HepG2 (cell line): ENCODE measurements around the gene ST6GALNAC2. TPM values are rescaled to one million over a fixed set of nuclear protein-coding genes. Genes with fewer than 3 reads are reported as not detected.

Experiments used
- ATAC-seq: fragments of 200-7000 bp; cut with Tn5 transposase; 3 replicates; pipeline ENCODE4 v1.9.1; 2020; ENCODE audit warnings: mild to moderate bottlenecking, moderate library complexity
- BruUV-seq: library from RNA; stranded (reverse); fragments of 400-500 nt; replicated peaks from 2 replicates; lab custom pipeline; 2021; lab: Mats Ljungman, UMichigan
- CTCF ChIA-PET: fragments of 300-600 bp; formaldehyde crosslinking; extraction: SDS; loops from one replicate; lab custom pipeline; 2021; ENCODE audit warnings: low total read pairs, inconsistent platforms, low intra/inter-chr PET ratio; lab: Yijun Ruan, JAX
- POLR2A ChIA-PET: fragments of 350-600 bp; sonication (Branson Sonifier 250); formaldehyde crosslinking; loops from one replicate; lab custom pipeline; 2020; ENCODE audit warnings: antibody characterized with exemption, inconsistent platforms; lab: Yijun Ruan, JAX
- DNase-seq: peaks from one replicate; pipeline ENCODE4 v3.0.0-alpha.2; 2015; ENCODE audit warnings: low spot score
- FAIRE-seq: peaks from 3 replicates; lab custom pipeline; 2011; peaks lifted over from hg19 to GRCh38; lab: Jason Lieb, UNC
- H2AFZ ChIP-seq: one replicate; pipeline ENCODE4 v1.6.1; 2011; ENCODE audit warnings: low read length, inconsistent platforms
- H3K27ac ChIP-seq: fragments of 300-600 bp; 3 replicates; pipeline ENCODE4 v1.8.0; 2011; ENCODE audit warnings: mixed run types, mild to moderate bottlenecking, mixed read lengths, low read length, inconsistent platforms; ENCODE audit not compliant: insufficient read depth; ENCODE audit errors: extremely low read length
- H3K27me3 ChIP-seq, 2 experiments: fragments of 200-600 bp in 1 of 2; 2 replicates in 1 of 2; 3 replicates in 1 of 2; pipeline versions ENCODE4 v1.6.0 to v1.8.0; 2011; ENCODE audit warnings: low read length in 2 of 2, mild to moderate bottlenecking in 2 of 2, moderate library complexity in 2 of 2, inconsistent platforms in 1 of 2; ENCODE audit not compliant: insufficient read depth in 2 of 2, control insufficient read depth in 1 of 2
- H3K36me3 ChIP-seq, 2 experiments: fragments of 200-600 bp in 1 of 2; replicated peaks in 1 of 2; 2 replicates in 1 of 2; 3 replicates in 1 of 2; pipeline versions ENCODE4 v1.5.1 to v1.8.0; 2011; ENCODE audit warnings: low read length in 2 of 2, inconsistent platforms in 1 of 2; ENCODE audit not compliant: insufficient read depth in 2 of 2, control insufficient read depth in 1 of 2
- H3K4me1 ChIP-seq: 2 replicates; pipeline ENCODE4 v1.5.1; 2012; ENCODE audit warnings: low read length, inconsistent platforms; ENCODE audit not compliant: insufficient read depth
- H3K4me2 ChIP-seq: 2 replicates; pipeline ENCODE4 v1.6.0; 2011; ENCODE audit warnings: low read depth, low read length, inconsistent platforms
- H3K4me3 ChIP-seq, 3 experiments: fragments of 200-600 bp in 1 of 3; sonication (generic), shearing (Covaris generic) in 1 of 3; replicated peaks in 1 of 3; 2 replicates each; pipeline ENCODE4 v1.5.1; 2011 to 2016; ENCODE audit warnings: low read length in 3 of 3, inconsistent platforms in 2 of 3, low read depth in 2 of 3, mild to moderate bottlenecking in 2 of 3, control low read depth in 1 of 3, mixed read lengths in 1 of 3; ENCODE audit not compliant: insufficient read depth in 1 of 3
- H3K79me2 ChIP-seq: one replicate; pipeline ENCODE4 v1.6.1; 2011; ENCODE audit warnings: low read length, inconsistent platforms; ENCODE audit not compliant: insufficient read depth
- H3K9ac ChIP-seq: 2 replicates; pipeline ENCODE4 v1.6.0; 2011; ENCODE audit warnings: mild to moderate bottlenecking, low read depth, low read length, inconsistent platforms; ENCODE audit not compliant: insufficient read depth
- H3K9me3 ChIP-seq: 2 replicates; pipeline ENCODE4 v1.5.1; 2012; ENCODE audit warnings: mild to moderate bottlenecking, low read length
- H4K20me1 ChIP-seq: 2 replicates; pipeline ENCODE4 v1.6.0; 2011; ENCODE audit warnings: inconsistent platforms, mild to moderate bottlenecking, low read length, moderate library complexity; ENCODE audit not compliant: insufficient read depth
- ARNT ChIP-seq: fragments of 450-650 bp; IDR thresholded peaks from 2 replicates; pipeline ENCODE4 v1.6.1; 2017
- CENPT ChIP-seq: sonication (generic); formaldehyde crosslinking; IDR thresholded peaks from 2 replicates; pipeline ENCODE4 v1.8.0; 2022; ENCODE audit warnings: low read depth, mild to moderate bottlenecking, moderate library complexity, missing genetic modification reagents
- NFE2 ChIP-seq: sonication (generic); formaldehyde crosslinking; IDR thresholded peaks from 2 replicates; pipeline ENCODE4 v1.4.0; 2020; ENCODE audit warnings: missing genetic modification reagents
- NRL ChIP-seq: sonication (generic); formaldehyde crosslinking; IDR thresholded peaks from 2 replicates; pipeline ENCODE4 v1.5.0; 2020; ENCODE audit warnings: missing genetic modification reagents, mild to moderate bottlenecking, moderate library complexity, borderline replicate concordance
- SATB2 ChIP-seq: sonication (generic); formaldehyde crosslinking; IDR thresholded peaks from 2 replicates; pipeline ENCODE4 v1.5.0; 2020; ENCODE audit warnings: missing genetic modification reagents
- SIX4 ChIP-seq: sonication (generic); formaldehyde crosslinking; IDR thresholded peaks from 2 replicates; pipeline ENCODE4 v1.4.0; 2020; ENCODE audit warnings: missing genetic modification reagents
- STAG1 ChIP-seq: sonication (generic); formaldehyde crosslinking; IDR thresholded peaks from 2 replicates; pipeline ENCODE4 v1.4.0; 2020; ENCODE audit warnings: missing genetic modification reagents
- WIZ ChIP-seq: sonication (generic); formaldehyde crosslinking; IDR thresholded peaks from 2 replicates; pipeline ENCODE4 v1.5.1; 2020; ENCODE audit warnings: mild to moderate bottlenecking, missing genetic modification reagents
- XRCC5 ChIP-seq: fragments of 200-400 bp; formaldehyde crosslinking; optimal IDR thresholded peaks from 2 replicates; pipeline ENCODE3; 2017; ENCODE audit warnings: mild to moderate bottlenecking, low read length
- ZNF501 ChIP-seq: sonication (generic); formaldehyde crosslinking; IDR thresholded peaks from 2 replicates; pipeline ENCODE4 v1.5.1; 2020; ENCODE audit warnings: mild to moderate bottlenecking, moderate library complexity, missing genetic modification reagents
- ZNF768 ChIP-seq: sonication (generic); formaldehyde crosslinking; IDR thresholded peaks from 2 replicates; pipeline ENCODE4 v1.4.0; 2020; ENCODE audit warnings: missing genetic modification reagents
- ZZZ3 ChIP-seq: sonication (generic); formaldehyde crosslinking; IDR thresholded peaks from 2 replicates; pipeline ENCODE4 v1.4.0; 2020; ENCODE audit warnings: missing genetic modification reagents, mild to moderate bottlenecking, borderline replicate concordance
- whole genome bisulfite sequencing: methylation state at CpG from one replicate; pipeline ENCODE4 v1.1.6; 2017; ENCODE audit warnings: low lambda C conversion rate; 5-methylcytosine and 5-hydroxymethylcytosine counted together
- in situ Hi-C: cut with HindIII; loops from 2 replicates; pipeline ENCODE4 v1.10.0; 2017; ENCODE audit warnings: low pct_unique_long_range_greater_than_20kb; ENCODE audit not compliant: extremely low pct_ligation_motif_present
- intact Hi-C: fragments of 100-400 bp; cut with micrococcal nuclease; formaldehyde crosslinking; loops from one replicate; pipeline ENCODE4 v1.10.0; 2022; ENCODE audit not compliant: unreplicated experiment
- polyA plus RNA-seq, 8 experiments: library from polyadenylated mRNA; depleted of rRNA in 3 of 8; stranded (reverse) in 7 of 8; unstranded in 1 of 8; fragments of >200 nt; fragmentation: Illumina TruSeq in 4 of 8; extraction: Trizol in 4 of 8; gene quantifications; 2 replicates each; pipeline versions ENCODE4 v1.2.1 to v1.2.3, GENCODE V29; 2011 to 2016; ENCODE audit warnings: low read depth in 4 of 8, missing spikeins in 1 of 8, mixed read lengths in 1 of 8; ENCODE audit not compliant: insufficient read depth in 1 of 8
- total RNA-seq, 5 experiments: library from RNA; depleted of rRNA; stranded (reverse); fragments of >200 nt; fragmentation: Illumina TruSeq; extraction: Trizol; gene quantifications; 2 replicates each; pipeline ENCODE4 v1.2.3, GENCODE V29; 2016; ENCODE audit warnings: low read depth in 1 of 5
- TF ChIP-seq, protein P1 (sequence below), 2 experiments: sonication (generic) in 1 of 2; formaldehyde crosslinking in 1 of 2; IDR thresholded peaks; 2 replicates each; pipeline versions ENCODE4 v1.4.0 to v1.6.1; 2018 to 2020; ENCODE audit warnings: missing genetic modification reagents in 2 of 2, borderline replicate concordance in 1 of 2, low read depth in 1 of 2, mild to moderate bottlenecking in 1 of 2, missing biosample characterization in 1 of 2
- TF ChIP-seq, protein P2 (sequence below): sonication (generic); formaldehyde crosslinking; IDR thresholded peaks from 2 replicates; pipeline ENCODE4 v1.5.0; 2020; ENCODE audit warnings: missing genetic modification reagents
- TF ChIP-seq, protein P3 (sequence below): IDR thresholded peaks from 2 replicates; pipeline ENCODE4 v1.6.1; 2016; ENCODE audit warnings: low read depth, control low read depth
- TF ChIP-seq, protein P4 (sequence below): sonication (generic); formaldehyde crosslinking; IDR thresholded peaks from 2 replicates; pipeline ENCODE4 v1.4.0; 2020; ENCODE audit warnings: missing genetic modification reagents

The ST6GALNAC2 gene
- total and polyA plus RNA-seq, 2 of the 13 experiments (the other 11 are each of a cell fraction or from before 2014, with no cell fraction given), result 0.12 to 0.49 TPM

DNA sequence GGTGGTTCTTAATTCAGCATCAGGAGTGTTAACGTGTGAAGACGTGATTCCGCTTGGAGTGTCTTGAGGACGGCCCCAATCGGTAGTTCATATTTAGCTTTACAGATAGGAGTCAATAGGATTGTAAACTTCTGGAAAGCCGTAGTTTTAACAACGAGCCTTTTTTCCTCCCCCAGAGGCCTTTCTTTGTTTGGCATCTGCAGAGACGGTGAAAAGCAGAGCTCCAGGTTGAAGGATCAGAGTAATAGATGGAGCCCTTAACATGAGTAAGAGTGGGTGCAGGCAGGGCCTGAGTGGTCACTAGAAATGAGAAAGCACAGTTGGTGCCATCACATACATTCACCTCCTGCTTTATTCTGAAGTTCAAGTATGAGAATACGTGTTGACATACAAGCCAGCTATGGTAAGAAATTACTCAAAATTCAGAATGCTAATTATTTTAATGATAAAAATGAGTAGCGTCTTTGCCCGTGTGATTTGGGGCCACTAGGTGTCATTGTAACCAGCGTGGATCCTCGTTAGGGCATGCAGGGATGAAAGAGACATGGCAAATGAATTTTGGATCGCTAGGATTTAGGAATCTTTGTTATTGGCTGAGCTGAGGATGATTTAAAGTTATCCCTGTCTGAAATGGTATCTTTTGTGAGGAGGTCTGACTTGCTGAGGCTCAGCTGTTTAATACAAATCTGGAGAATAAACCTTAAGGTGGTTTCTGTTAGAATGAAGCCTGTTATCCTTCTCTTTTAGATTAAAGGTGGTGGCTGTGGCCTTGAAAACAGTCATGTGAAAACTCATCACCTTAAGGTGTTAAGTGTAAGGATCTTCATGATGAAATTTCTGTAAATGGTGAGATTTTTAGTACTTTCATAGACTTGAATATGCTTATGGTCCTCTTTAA is 27.2 kb downstream of the ST6GALNAC2 start:
- intact Hi-C loops (loop anchor here (5.0 to 10.0 kb wide), 2 partner anchors 54 to 146 kb away; no protein-coding TSS in a partner anchor), in situ Hi-C loops (loop anchor here (5.0 kb wide), 1 partner anchor 36 kb away; no protein-coding TSS in a partner anchor)
- Histone ChIP-seq H3K36me3 (peaks cover 10 to 31% of the 10 kb centered on the region in 2 experiments), H3K79me2 (peaks cover 55% of the 10 kb centered on the region), H3K27ac (peak overlapping the region; percentile 90), H3K4me1 (peaks cover 62% of the 10 kb centered on the region), H3K27me3 (no peaks in the 10 kb centered on the region; a peak in 1 of 5 replicates), H3K4me2 (peak overlapping the region; percentile 82), H3K9ac (peak overlapping the region; percentile 98), H2AFZ (no peak overlapping the region), H3K4me3 (peak overlapping the region; percentile 79 to 89 (median 86)), H3K9me3 (no peaks in the 10 kb centered on the region), H4K20me1 (peaks cover 47% of the 10 kb centered on the region)
- no TSS peak for BruUV-seq
- FAIRE-seq (peak; percentile 37), DNase-seq (no peak), ATAC-seq (peak; percentile 41)
- under 1% methylated on average over 14 of the region's 14 CpGs for WGBS
- ChIA-PET POLR2A (interaction anchor here (1.3 to 6.5 kb wide), 17 partner anchors 10 to 144 kb away, joined by 3 to 129 read pairs (median 19); partner anchors contain the start of gene ST6GALNAC2), CTCF (interaction anchor here (1.1 to 2.9 kb wide), 6 partner anchors 23 to 123 kb away, joined by 3 to 19 read pairs (median 6); no protein-coding TSS in a partner anchor)
- TF ChIP-seq CENPT (CRISPR knock-in tag), result no peak
- TF ChIP-seq STAG1, result peak; percentile 70
- TF ChIP-seq, protein P1, sequence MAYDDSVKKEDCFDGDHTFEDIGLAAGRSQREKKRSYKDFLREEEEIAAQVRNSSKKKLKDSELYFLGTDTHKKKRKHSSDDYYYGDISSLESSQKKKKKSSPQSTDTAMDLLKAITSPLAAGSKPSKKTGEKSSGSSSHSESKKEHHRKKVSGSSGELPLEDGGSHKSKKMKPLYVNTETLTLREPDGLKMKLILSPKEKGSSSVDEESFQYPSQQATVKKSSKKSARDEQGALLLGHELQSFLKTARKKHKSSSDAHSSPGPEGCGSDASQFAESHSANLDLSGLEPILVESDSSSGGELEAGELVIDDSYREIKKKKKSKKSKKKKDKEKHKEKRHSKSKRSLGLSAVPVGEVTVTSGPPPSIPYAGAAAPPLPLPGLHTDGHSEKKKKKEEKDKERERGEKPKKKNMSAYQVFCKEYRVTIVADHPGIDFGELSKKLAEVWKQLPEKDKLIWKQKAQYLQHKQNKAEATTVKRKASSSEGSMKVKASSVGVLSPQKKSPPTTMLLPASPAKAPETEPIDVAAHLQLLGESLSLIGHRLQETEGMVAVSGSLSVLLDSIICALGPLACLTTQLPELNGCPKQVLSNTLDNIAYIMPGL (CRISPR knock-in tag; IDR thresholded peaks at IDR 0.05; ENCODE audit: borderline replicate concordance in 1 of 2, low read depth in 1 of 2), result peak; percentile 17 to 72; a peak in 1 of 4 replicates
- TF ChIP-seq SIX4 (CRISPR knock-in tag), result no peak
- TF ChIP-seq, protein P2, sequence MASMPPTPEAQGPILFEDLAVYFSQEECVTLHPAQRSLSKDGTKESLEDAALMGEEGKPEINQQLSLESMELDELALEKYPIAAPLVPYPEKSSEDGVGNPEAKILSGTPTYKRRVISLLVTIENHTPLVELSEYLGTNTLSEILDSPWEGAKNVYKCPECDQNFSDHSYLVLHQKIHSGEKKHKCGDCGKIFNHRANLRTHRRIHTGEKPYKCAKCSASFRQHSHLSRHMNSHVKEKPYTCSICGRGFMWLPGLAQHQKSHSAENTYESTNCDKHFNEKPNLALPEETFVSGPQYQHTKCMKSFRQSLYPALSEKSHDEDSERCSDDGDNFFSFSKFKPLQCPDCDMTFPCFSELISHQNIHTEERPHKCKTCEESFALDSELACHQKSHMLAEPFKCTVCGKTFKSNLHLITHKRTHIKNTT (CRISPR knock-in tag), result no peak
- TF ChIP-seq NFE2 (CRISPR knock-in tag), result no peak
- no peak; the same call in 1 of the 2 replicates for TF ChIP-seq SATB2 (CRISPR knock-in tag)
- TF ChIP-seq ARNT, result no peak
- TF ChIP-seq ZNF768 (CRISPR knock-in tag), result no peak
- no peak for TF ChIP-seq XRCC5
- TF ChIP-seq, protein P3, sequence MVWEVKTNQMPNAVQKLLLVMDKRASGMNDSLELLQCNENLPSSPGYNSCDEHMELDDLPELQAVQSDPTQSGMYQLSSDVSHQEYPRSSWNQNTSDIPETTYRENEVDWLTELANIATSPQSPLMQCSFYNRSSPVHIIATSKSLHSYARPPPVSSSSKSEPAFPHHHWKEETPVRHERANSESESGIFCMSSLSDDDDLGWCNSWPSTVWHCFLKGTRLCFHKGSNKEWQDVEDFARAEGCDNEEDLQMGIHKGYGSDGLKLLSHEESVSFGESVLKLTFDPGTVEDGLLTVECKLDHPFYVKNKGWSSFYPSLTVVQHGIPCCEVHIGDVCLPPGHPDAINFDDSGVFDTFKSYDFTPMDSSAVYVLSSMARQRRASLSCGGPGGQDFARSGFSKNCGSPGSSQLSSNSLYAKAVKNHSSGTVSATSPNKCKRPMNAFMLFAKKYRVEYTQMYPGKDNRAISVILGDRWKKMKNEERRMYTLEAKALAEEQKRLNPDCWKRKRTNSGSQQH (CRISPR knock-in tag), result 0 out of 2 replicates have a peak, but pooled peaks have one; percentile 15
- TF ChIP-seq, protein P4, sequence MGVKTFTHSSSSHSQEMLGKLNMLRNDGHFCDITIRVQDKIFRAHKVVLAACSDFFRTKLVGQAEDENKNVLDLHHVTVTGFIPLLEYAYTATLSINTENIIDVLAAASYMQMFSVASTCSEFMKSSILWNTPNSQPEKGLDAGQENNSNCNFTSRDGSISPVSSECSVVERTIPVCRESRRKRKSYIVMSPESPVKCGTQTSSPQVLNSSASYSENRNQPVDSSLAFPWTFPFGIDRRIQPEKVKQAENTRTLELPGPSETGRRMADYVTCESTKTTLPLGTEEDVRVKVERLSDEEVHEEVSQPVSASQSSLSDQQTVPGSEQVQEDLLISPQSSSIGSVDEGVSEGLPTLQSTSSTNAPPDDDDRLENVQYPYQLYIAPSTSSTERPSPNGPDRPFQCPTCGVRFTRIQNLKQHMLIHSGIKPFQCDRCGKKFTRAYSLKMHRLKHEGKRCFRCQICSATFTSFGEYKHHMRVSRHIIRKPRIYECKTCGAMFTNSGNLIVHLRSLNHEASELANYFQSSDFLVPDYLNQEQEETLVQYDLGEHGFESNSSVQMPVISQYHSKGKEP (CRISPR knock-in tag), result no peak
- no peak; the same call in 1 of the 2 replicates for TF ChIP-seq ZNF501 (CRISPR knock-in tag)
- no peak for TF ChIP-seq WIZ (CRISPR knock-in tag)
- no peak for TF ChIP-seq ZZZ3
- TF ChIP-seq NRL (CRISPR knock-in tag), result no peak
